Measurements from ENCODE around the gene EXD3. TPM values are rescaled to one million over a fixed set of nuclear protein-coding genes. Genes with fewer than 3 reads are reported as not detected.

The EXD3 gene
- total and polyA plus RNA-seq, 2 of the 13 experiments (the other 11 are each of a cell fraction or from before 2014, with no cell fraction given), result 2.7 to 4.8 TPM

DNA sequence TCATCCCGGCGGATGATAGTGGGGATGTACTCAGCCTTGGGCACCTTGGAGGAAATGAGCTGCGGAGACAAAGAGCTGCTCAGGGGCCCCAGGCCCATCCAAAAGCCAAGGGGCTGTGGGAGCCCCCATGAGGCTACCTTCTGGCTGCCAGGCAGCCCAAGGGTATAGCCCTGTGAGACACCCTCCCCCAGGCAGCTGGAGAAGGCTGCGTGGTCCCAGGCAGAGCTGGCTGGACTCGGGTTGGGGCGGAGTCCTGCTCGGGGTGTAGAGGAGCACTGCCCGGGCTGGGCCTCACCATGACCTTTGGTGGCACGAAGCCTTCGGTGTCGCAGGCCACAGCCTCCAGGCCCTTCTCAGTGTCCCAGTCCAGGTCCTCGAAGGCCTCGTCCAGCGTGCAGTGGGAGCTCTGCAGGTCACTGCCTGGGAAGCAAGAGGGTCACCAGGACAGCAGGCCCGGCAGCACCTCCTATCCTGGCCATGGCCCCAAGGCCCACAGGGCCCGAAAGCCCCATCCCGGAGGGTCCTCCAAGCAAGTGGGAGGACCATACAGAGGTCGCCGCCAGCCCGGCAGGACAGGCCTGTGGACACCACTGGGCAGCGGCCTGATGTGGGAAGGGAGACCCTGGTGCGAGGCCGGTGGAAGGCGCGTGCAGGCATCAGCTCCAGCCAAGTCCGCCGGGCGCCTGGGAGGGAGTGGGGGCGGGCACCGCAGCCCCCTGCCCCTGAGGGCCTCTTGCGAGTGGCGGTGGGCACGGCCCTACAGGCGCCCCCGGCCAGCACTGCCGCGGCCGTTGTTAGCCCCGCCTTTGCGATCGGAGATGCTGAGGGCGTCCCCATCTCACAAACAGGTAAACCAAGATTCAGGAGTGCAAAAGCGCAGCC, 30.0 kb upstream of the EXD3 start (continued):
- TF ChIP-seq NFIB (CRISPR knock-in tag; IDR thresholded peaks at IDR 0.05; ENCODE audit: borderline replicate concordance) (no peak), ZNF326 (CRISPR knock-in tag; IDR thresholded peaks at IDR 0.05; ENCODE audit: borderline replicate concordance) (no peak), ZNF772 (CRISPR knock-in tag; IDR thresholded peaks at IDR 0.05) (0 out of 2 replicates have a peak, but pooled peaks have one; percentile 13), ZNF468 (CRISPR knock-in tag; IDR thresholded peaks at IDR 0.05) (no peak), ZBTB7A (CRISPR knock-in tag; IDR thresholded peaks at IDR 0.05) (no peak), KLF13 (CRISPR knock-in tag; IDR thresholded peaks at IDR 0.05) (no peak), ZNF737 (CRISPR knock-in tag; IDR thresholded peaks at IDR 0.05; ENCODE audit: borderline replicate concordance) (no peak), ZNF253 (CRISPR knock-in tag; IDR thresholded peaks at IDR 0.05; ENCODE audit: borderline replicate concordance) (no peak), SYNCRIP (IDR thresholded peaks at IDR 0.05; ENCODE audit: insufficient read depth, low read depth, low read length) (no peak), ZBTB20 (CRISPR knock-in tag; IDR thresholded peaks at IDR 0.05; ENCODE audit: borderline replicate concordance, low read depth) (no peak), AGO2 (optimal IDR thresholded peaks at IDR 0.05; ENCODE audit: low read depth, low read length) (peak; percentile 61)
- TF ChIP-seq, protein P1, sequence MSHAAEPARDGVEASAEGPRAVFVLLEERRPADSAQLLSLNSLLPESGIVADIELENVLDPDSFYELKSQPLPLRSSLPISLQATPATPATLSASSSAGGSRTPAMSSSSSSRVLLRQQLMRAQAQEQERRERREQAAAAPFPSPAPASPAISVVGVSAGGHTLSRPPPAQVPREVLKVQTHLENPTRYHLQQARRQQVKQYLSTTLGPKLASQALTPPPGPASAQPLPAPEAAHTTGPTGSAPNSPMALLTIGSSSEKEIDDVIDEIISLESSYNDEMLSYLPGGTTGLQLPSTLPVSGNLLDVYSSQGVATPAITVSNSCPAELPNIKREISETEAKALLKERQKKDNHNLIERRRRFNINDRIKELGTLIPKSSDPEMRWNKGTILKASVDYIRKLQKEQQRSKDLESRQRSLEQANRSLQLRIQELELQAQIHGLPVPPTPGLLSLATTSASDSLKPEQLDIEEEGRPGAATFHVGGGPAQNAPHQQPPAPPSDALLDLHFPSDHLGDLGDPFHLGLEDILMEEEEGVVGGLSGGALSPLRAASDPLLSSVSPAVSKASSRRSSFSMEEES (CRISPR knock-in tag; IDR thresholded peaks at IDR 0.05), result no peak
- TF ChIP-seq, protein P2, sequence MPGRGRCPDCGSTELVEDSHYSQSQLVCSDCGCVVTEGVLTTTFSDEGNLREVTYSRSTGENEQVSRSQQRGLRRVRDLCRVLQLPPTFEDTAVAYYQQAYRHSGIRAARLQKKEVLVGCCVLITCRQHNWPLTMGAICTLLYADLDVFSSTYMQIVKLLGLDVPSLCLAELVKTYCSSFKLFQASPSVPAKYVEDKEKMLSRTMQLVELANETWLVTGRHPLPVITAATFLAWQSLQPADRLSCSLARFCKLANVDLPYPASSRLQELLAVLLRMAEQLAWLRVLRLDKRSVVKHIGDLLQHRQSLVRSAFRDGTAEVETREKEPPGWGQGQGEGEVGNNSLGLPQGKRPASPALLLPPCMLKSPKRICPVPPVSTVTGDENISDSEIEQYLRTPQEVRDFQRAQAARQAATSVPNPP (CRISPR knock-in tag; IDR thresholded peaks at IDR 0.05), result no peak
- TF ChIP-seq, protein P3, sequence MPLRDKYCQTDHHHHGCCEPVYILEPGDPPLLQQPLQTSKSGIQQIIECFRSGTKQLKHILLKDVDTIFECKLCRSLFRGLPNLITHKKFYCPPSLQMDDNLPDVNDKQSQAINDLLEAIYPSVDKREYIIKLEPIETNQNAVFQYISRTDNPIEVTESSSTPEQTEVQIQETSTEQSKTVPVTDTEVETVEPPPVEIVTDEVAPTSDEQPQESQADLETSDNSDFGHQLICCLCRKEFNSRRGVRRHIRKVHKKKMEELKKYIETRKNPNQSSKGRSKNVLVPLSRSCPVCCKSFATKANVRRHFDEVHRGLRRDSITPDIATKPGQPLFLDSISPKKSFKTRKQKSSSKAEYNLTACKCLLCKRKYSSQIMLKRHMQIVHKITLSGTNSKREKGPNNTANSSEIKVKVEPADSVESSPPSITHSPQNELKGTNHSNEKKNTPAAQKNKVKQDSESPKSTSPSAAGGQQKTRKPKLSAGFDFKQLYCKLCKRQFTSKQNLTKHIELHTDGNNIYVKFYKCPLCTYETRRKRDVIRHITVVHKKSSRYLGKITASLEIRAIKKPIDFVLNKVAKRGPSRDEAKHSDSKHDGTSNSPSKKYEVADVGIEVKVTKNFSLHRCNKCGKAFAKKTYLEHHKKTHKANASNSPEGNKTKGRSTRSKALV (CRISPR knock-in tag; IDR thresholded peaks at IDR 0.05), result no peak
- TF ChIP-seq, protein P4, sequence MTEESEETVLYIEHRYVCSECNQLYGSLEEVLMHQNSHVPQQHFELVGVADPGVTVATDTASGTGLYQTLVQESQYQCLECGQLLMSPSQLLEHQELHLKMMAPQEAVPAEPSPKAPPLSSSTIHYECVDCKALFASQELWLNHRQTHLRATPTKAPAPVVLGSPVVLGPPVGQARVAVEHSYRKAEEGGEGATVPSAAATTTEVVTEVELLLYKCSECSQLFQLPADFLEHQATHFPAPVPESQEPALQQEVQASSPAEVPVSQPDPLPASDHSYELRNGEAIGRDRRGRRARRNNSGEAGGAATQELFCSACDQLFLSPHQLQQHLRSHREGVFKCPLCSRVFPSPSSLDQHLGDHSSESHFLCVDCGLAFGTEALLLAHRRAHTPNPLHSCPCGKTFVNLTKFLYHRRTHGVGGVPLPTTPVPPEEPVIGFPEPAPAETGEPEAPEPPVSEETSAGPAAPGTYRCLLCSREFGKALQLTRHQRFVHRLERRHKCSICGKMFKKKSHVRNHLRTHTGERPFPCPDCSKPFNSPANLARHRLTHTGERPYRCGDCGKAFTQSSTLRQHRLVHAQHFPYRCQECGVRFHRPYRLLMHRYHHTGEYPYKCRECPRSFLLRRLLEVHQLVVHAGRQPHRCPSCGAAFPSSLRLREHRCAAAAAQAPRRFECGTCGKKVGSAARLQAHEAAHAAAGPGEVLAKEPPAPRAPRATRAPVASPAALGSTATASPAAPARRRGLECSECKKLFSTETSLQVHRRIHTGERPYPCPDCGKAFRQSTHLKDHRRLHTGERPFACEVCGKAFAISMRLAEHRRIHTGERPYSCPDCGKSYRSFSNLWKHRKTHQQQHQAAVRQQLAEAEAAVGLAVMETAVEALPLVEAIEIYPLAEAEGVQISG (CRISPR knock-in tag; IDR thresholded peaks at IDR 0.05), result no peak
- TF ChIP-seq, protein P5, sequence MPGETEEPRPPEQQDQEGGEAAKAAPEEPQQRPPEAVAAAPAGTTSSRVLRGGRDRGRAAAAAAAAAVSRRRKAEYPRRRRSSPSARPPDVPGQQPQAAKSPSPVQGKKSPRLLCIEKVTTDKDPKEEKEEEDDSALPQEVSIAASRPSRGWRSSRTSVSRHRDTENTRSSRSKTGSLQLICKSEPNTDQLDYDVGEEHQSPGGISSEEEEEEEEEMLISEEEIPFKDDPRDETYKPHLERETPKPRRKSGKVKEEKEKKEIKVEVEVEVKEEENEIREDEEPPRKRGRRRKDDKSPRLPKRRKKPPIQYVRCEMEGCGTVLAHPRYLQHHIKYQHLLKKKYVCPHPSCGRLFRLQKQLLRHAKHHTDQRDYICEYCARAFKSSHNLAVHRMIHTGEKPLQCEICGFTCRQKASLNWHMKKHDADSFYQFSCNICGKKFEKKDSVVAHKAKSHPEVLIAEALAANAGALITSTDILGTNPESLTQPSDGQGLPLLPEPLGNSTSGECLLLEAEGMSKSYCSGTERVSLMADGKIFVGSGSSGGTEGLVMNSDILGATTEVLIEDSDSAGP (CRISPR knock-in tag; IDR thresholded peaks at IDR 0.05; ENCODE audit: borderline replicate concordance), result peak; percentile 46; the same call in 1 of the 2 replicates
